Fibroblast of skin of scalp (primary cell): ENCODE results near the gene OR2F2.
A peak's percentile ranks its signal among the peaks of the same experiment; 100 is the strongest.

Source experiments
- DNase-seq: peaks from one replicate; pipeline ENCODE4 v3.0.0-alpha.2; 2013

The OR2F2 gene

DNA sequence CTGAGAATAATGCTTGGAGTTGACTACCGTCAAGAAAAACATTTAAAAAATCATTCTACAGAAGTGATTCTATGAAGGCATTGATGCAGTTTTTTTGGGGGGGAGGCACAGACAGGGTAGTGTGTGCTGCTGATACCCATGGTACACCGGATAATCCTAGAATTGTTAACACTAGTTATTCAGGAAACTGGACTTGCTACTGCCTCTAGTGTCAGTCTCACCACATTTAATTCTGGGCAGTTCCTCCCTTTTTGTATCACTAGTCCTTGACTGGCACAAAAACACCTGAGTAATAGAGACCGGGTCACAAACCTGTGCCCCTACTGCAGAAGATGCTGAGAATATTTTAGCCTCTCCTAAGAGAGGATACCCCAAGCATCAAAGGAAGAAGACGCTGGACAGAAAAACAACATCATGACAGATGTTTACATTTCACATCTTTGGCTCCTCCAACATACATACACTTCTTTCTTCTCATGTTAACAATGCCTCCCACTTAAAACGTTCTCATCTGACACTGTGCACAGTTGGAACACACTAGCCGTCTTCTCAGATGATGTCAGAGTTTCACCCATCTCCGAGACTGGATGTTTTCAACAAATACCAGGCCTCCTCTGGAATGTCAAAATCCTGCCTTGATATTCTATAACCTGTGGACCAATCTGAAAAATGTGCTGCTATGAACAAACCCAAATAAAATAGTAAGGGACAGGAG, 19.9 kb upstream of the OR2F2 start:
- DNase-seq: no peak

DNA sequence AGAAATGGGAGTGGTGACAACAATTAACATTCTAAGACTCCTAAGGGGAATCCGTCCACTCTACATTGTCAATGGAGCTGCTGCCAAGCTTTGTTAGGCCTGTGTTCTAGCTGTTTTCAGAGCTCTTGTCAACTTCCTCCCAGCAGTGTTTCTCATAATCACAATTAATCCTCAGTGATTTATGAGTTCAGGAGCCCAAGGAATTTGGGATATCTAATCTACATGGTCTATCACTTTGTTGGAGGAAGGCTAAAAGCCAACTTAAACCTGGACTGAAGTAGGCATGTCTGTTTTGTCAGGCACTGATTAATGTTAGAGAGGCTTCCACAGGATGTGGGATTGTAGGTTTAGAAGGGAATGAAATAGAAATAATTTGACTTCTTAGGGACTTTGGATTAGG, 10.2 kb upstream of the OR2F2 start:
- no peak for DNase-seq

DNA sequence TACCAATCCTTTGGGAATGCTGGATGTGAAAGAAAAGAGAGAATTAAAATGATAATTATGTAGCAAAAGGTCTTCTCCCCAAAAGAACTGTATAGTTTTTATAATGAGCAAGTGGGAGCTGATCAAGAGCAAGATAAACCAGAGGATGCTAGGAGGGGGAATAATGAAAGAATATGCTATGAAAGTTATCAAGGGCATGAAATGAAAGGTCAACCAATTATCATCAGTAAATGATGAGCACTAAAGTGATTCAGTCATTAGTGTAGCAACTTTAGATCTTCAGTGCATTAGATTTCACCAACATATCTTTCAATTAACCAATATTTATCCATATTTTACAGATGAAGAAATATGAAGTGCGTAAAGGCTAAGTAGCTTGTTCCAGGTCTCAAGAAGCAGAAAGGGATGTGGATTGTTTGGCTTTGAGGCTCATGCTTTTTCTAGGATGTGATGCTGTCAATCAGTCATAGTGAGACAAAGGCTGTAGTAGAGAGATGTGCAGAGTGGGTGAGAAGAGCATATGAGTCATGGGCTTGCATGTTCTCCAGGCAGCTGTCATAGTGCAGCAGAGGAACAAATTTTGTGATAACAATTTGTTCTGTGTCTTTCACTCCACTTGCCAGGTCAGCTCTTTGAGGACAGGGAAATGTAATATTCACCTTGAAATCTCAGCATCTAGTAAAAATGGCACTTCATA, 5.7 kb upstream of the OR2F2 start:
- DNase-seq: no peak

DNA sequence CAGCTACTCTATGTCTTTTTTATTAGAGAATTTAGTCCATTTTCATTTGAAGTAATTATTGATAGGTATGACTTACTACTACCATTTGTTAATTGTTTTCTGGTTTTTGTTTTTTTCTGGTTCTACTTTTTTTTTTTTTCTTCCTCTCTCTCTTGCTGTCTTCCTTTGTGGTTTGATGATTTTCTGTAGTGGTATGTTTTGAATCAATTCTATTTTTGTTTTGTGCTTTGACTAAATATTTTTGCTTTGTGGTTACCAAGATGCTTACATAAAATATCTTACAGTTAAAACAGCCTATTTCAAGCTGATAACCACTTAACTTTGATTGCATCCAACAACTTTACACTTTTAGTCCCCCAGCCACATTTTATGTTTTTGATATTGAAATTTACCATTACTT, 3.3 kb upstream of the OR2F2 start:
- peak; percentile 12 for DNase-seq

DNA sequence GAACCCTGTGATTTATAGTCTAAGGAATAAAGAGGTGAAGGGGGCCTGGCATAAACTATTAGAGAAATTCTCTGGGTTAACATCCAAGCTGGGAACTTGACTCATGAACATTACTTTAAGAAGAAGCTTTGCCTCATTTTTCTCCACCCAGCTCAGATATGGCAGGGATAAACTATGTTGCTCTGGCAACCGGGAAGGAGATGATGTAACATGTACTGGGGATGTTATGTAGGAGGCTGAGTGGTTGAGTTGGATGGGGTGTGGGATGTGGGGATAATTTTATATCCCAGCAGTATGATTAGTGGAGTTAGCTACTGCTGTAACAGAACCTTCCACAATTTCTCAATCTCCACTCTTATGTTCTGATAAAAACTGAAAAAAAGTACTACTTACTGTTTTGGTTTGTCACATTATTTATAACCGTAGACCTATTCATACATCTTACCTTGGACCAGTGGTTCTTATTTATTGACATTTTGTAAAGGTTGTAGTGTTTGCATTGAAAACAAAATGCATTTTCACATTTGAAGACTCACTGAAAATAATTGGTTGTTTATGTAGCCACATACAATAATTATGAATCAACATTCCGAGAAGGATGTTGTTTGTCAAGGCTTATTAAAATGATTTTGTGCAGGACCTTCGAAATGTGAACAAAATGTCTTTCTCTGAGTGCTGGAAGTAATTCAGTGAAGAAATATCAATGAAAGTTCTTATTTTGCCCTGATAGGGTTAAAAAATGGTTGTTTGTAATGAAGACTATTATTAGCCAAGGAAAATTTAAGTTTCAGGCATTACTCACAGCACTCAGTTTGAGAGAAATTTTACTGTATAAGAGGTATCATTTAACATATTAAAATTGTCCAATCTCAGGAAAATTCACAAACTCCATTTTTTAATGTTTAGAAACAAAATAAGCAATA, 1.3 kb downstream of the OR2F2 start:
- peak; percentile 76 for DNase-seq

DNA sequence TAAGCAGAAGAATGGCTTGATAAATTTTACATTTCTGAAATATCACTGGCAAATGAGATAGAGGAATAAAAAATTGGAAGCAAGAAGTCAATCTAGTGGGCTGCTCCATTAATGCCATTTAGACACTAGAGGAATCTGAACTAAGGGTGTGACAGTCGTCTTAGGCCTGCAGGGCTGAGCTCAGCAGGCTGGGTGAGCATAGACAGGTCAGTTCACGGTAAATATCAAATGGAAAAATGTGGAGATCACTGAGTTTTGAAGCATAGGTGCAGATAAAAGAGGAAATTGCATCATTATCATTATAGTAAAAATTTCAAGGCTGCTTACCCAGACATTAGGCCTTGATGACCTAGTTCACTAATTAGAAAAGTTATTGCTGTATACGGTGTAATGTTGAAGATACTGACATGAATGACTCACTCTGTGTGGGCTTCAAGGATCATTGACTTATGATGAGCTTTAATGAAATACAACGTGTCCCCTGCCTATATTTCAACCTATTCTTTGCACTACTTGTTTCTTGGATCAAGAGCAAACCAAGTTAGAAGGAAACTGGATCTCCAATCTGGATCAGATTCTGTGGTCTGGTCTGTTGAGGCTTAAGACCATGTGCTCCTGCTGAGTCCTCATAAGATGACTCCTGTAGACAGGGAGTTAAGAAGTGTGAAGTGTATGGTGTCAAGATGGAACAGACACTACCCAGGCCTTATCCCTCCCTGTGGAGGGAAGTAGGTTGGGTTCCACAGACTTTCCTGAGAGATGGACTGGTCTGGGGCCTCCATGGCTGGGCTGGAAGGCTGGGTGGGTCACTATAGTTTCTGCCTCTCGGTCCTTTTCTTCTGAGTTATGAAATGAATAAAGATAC, 3.6 kb downstream of the OR2F2 start:
- no peak for DNase-seq

DNA sequence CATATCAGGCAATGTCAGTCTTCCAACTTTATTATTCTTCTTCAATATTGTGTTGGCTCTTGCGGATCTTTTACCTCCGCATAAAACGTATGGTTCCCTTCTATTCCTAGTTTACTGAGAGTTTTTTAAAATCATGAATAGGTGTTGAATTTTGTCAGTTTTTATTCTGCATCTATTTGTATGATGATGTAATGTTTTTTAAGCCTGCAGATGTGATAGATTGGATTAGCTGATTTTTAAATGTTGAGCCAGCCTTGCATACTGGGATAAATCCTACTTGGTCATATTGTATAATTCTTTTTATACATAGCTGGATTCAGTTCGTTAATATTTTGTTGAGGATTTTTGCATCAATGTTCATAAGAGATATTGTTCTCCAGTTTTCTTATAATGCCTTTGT, 10.4 kb downstream of the OR2F2 start:
- DNase-seq: no peak

DNA sequence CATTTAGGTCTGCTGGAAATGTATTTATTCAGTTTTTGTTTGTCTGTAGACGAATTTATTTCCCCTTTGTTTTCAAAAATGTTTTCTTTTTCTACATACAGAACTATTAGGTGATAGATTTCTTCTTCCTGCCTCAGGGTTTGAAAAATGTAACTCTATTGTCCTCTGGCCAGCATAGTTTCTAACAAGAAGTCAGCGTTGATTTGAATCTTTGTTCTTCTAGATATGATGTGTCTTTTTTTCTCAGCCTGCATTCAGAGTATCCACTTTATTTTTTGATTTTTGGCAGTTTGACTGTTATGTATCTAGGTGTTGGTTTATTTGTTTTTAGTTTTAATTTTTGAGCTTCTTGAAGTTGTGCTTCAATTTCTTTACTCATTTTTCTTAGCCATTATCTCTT, 12.1 kb downstream of the OR2F2 start:
- DNase-seq: no peak

DNA sequence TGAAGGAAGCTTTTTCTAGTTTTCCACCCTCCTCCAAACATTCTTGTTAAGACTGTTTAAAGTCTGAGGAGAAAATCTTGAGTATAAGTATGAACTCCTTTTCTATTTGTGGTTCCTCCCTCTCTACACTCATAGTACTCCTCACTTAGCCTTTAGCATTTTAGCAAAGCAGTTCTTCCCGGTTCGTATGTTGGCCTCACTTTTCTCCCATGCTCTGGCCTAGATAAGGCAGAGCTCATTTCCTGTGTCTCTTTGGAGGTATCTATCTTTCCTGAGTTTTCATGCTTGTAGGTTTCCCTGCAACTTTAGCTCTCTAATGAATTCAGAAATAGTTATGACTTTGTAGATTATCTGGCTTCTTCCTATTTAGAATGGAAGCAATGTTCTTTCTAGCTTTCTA, 13.7 kb downstream of the OR2F2 start:
- DNase-seq: no peak

DNA sequence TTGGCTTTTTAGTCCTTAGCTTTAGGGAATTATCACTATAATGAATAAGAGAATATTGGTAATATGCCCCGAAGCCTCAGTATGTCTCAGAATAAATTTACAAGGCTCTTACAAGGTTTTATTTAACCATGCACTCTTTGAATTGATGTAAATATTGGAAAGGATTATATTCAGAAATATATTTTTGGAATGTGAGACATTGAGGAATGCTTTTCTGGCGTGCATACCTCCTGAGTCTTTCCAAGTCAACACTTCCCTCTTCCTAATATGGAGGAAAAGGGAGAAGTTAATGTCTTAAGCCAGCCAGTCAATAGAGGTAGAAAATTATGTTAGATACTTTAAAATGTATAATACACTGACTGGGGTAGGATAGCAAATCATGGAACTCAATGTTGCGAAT, 18.4 kb downstream of the OR2F2 start:
- no peak for DNase-seq

DNA sequence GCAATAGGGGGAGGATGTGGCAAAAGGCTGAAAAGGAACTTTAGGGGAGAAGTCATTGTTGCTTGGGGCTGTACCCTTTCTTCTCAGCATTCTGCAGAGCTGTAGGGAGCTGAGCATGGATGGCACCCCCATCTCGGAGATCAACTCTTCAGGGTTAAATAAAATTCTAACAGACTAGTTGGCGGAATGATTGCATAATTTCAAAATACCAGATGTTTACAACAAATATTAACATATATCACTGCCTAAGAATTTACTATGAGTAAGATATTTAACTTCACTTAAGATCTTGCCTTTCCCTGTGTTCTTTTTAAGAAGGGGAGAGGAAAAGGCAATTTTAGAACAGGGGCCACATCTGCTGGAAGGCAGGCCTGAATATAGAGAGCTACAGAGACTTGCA, 19.1 kb downstream of the OR2F2 start:
- DNase-seq: no peak

DNA sequence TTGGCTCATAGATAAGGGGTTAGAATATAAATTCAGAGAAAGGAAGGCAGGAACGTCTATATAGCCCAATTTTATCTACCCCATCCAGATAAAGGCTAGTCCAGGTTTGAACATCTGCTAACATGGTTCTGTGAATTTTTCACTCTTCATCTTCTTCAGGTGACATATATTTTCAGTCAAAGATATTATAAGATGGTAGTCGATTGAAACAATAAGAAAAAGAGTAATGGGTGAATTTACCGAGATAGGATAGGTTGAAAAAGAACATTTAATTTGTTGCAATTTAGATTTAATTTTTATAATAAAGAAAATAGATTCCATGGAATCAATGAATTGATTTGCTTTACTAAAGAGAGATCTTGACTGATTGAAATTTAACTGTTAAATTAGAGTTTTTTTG, 19.5 kb downstream of the OR2F2 start, which contains the start of gene OR2F1:
Gene OR2F1, plus strand, starts transcription at position 301 of the 400 bp plus-strand sequence. CDS start 5,127 bp downstream, outside the sequence.
- DNase-seq: no peak

DNA sequence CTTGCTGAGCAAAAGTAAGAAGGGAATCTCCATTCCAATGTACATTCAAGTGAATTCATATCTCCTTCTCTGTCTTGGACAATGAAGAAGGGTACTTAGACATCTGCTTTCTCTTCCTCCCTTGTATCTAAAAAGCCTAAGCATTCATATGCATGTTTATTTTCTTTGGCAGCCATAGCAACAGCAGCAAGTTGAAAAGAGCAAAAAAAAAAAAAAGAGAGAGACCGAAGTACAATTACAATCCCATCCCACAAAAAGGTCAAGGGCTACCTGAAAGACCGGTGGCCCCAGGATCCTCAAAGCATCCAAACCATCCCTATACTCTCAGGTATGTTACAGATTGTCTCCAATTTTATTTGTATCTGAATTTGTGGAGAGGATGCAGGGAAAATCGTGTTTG, 23.7 kb downstream of the OR2F2 start:
- no peak for DNase-seq

DNA sequence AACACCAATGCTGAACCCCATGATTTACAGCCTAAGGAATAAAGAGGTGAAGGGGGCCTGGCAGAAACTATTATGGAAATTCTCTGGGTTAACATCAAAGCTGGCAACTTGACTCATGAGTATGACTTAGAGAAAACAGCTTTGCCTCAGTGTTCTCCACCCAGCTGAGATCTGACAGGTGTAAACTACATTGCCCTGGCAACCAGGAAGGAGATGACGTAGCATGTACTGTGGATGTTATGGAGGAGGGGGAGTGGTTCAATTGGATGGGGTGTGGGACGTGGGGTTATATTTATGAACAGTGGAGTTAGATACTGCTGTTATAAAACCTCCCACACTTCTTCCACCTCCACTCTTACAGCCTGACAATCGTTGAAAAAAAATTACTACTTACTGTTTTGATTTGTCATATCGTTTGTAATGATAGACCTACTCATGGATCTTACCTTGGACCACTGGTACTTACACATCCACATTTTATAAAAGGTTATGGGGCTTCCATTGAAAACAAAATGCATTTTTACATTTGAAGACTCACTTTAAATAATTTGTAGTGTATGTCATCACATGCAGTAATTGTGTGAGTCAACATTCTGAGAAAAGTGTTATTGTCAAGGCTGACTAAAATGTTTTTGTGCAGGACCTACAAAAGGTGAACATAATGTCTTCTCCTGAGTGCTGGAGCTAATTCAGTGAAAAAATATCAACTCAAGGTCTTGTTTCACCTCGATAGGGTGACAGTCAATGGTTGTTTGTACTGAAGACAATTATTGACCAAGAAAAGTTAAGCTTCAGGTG, 26.0 kb downstream of the OR2F2 start:
- DNase-seq: no peak

DNA sequence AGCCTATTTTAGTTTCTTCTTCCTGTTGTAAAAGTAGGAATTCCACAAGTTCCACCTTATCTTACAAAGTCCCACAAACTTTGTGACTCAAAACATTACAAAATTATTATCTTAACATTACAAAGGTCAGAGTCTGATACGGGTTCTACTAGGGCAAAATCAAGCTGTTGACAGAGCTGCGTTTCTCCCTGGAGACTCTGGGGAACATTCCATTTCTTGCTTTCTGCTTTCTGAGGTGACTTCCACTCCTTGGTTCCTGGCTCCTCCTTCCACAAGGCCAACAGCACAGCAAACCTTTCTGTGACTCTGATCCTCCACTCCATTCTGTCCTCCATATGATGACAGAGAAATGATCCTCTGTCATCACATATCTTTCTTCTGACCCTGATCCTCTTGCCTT, 30.2 kb downstream of the OR2F2 start:
- no peak for DNase-seq

DNA sequence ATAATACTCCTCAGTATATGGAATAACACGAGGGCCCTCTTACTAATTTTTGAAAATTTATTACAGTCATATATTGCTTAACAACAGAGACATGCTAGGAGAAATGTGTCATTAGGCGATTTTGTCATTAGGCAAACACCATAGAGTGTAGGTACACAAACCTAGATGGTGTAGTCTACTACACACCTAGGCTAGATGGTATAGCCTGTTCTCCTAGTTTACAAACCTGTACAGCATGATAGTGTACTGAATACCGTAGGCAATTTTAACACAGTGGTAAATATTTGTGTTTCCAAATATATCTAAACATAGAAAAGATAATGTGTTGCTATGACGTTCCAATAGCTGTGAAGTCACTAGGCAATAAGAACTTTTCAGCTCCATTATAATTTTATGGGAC, 32.4 kb downstream of the OR2F2 start:
- no peak for DNase-seq

DNA sequence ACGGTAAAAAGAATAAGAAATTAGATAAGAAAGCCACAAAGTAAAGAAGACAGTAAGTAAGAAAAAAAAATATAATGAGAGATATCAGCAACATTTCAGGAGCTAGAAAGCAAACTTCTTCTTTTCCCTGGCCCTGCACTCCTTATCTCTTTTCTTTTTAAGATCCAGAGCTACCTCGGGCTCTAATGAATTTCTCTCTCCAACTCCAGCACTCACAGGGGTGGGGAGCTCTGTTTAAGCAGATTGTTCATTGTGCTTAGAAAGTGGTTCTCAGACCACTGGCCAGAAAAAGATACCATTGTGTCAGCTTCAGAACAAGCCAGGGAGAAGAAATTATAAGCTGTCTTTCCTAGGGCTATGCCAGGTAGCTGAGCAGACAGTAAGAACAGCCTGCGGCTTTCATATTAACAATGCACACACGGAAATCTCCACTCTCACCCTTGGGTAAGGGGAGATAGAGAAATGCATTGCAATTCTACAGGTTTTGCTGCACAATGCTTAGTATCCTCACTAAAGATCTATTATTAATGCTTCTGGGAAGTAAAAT, 38.9 kb downstream of the OR2F2 start:
- no peak for DNase-seq

DNA sequence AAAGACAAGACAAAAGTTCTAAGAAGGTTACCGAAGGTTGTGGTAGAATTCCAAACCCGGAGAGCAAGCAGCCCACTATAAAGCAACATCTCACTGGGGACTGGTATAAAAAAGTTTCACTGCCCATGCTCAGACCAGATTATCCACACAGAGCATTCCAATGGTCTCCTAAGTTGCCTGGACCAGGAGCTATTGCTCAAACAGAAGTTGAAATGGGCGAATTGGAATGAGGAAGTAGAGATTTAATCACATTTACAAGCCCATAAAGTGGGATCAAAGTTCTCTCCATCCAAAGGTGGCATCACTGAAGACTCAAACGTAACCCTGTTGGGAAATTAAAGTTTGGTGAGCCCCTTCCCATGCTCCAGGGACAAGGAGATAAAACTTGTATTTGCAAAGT, 39.4 kb downstream of the OR2F2 start:
- DNase-seq: no peak

DNA sequence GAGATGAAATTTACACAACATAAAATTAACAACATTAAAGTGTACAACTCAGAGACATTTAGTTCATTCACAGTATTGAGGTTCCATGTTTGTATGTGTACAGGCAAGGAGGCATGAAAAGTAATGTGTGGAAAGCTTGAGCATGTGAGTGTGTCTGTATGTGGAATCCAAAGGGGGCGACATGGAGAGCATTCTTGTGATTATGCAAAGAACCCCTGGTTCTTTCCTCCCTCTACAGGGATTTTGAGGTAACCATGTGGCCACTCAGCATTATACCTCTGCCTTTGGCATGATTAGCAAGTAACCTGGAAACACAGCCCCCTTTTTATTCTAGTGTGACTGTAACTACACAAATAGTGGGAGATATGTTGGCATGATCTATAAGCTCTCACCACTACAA, 40.6 kb downstream of the OR2F2 start:
- no peak for DNase-seq

DNA sequence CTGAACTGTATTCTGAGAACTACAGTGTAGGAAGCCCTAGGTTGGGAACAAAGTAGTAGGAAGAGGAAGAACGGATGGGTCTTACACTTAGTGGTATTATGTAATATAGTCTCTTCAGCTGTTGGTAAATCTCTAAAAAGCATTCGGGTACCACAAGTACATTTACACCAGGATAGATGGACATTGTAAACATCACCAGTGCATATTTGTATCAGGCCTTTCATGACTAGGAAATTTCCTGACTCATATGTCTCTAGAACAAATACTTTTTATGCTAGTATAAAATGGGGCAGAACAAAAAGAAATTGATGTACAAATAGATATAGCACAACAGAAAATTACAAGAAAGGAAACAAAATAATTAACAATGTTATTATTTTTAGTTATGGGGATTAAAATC, 43.6 kb downstream of the OR2F2 start:
- DNase-seq: no peak

DNA sequence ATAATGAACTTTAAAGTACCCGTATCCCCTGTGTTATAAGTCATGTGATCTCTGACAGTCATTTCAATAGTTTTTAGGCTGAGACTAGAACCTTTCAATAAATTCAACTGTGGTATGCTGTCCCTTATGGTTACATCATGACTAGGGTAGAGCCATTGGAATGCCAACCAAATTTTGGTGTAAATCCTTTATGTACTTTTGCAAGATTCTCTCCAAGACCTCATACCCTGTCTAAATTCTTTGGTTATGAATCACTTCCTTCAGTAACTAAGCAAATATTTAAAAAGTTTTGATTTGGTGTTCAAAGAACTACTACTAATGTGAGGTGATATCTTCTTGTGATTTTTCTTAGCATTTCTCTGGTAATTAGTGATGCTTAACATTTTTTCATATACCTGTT, 44.3 kb downstream of the OR2F2 start:
- DNase-seq: peak; percentile 60
